ENCODE data around the gene SLC39A10.

GRCh38 chr2:195620501-195620900 lies 36.5 kb upstream of the SLC39A10 start:
- TF ChIP-seq CTCF (IDR thresholded peaks at IDR 0.05) (no peak), POLR2A (IDR thresholded peaks at IDR 0.05) (no peak)
